GM21381 (cell line): Measurements from ENCODE around the gene CYP4F3.
"Not testable (repeated sequence)": the region's sequence is repeated elsewhere in the genome, so short reads cannot be mapped to it uniquely, and the experiment has no call there.

Source experiments
- ATAC-seq: cut with Tn5 transposase; IDR thresholded peaks from one replicate; pipeline ENCODE4 v1.9.1; 2021; ENCODE audit warnings: mild to moderate bottlenecking, moderate library complexity; ENCODE audit not compliant: unreplicated experiment

CYP4F3 gene

GRCh38 chr19:15666186-15666585 lies 25.5 kb downstream of the CYP4F3 start:
- ATAC-seq: no peak

GRCh38 chr19:15666883-15667282 lies 26.2 kb downstream of the CYP4F3 start:
- ATAC-seq: no peak

- no peak for ATAC-seq
These were observed 28.7 kb downstream of the CYP4F3 start for GRCh38 chr19:15669440-15669839.

- no peak for ATAC-seq
These were observed 29.2 kb downstream of the CYP4F3 start for GRCh38 chr19:15669891-15670290.

GRCh38 chr19:15671237-15671821 lies 30.6 kb downstream of the CYP4F3 start:
- ATAC-seq: no peak

GRCh38 chr19:15671891-15672579 lies 31.3 kb downstream of the CYP4F3 start:
- ATAC-seq: no peak

- no peak for ATAC-seq
These were observed 32.0 kb downstream of the CYP4F3 start, which contains the start of gene CYP4F12 for GRCh38 chr19:15672580-15673175. CYP4F12 (plus strand) TSS chr19:15673087; CDS start chr19:15673530, 443 bp downstream.

- ATAC-seq: no peak
These were observed 32.5 kb downstream of the CYP4F3 start for GRCh38 chr19:15673176-15673654.

GRCh38 chr19:15675560-15675959 lies 34.9 kb downstream of the CYP4F3 start:
- no peak for ATAC-seq

GRCh38 chr19:15679089-15679488 lies 38.4 kb downstream of the CYP4F3 start:
- ATAC-seq: no peak

GRCh38 chr19:15679865-15680264 lies 39.2 kb downstream of the CYP4F3 start:
- ATAC-seq: not testable (repeated sequence)

- ATAC-seq: no peak
These were observed 40.0 kb downstream of the CYP4F3 start for GRCh38 chr19:15680478-15681322.

- no peak for ATAC-seq
These were observed 42.7 kb downstream of the CYP4F3 start for GRCh38 chr19:15683411-15683810.

- ATAC-seq: no peak
These were observed 44.1 kb downstream of the CYP4F3 start for GRCh38 chr19:15684828-15685227.

GRCh38 chr19:15696654-15697194 lies 56.0 kb downstream of the CYP4F3 start:
- no peak for ATAC-seq

- no peak for ATAC-seq
These were observed 61.2 kb downstream of the CYP4F3 start for GRCh38 chr19:15701757-15702533.

- no peak for ATAC-seq
These were observed 61.8 kb downstream of the CYP4F3 start for GRCh38 chr19:15702534-15702930.
